Measurements from ENCODE around the gene SMAD7.

Gene SMAD7

GRCh38 chr18:48893608-48894600, 56.9 kb downstream of the SMAD7 start:
- peak in 2 of 42 donors; percentile 5 to 24 for DNase-seq
- intact Hi-C loops (cut with DNase I) = no loop called here

- intact Hi-C loops (cut with DNase I) = no loop called here
- peak in 2 of 42 donors; percentile 1 to 21 for DNase-seq
These were observed 57.6 kb downstream of the SMAD7 start for GRCh38 chr18:48893061-48893607.

GRCh38 chr18:48892146-48892855, 58.5 kb downstream of the SMAD7 start:
- DNase-seq = peak in 2 of 42 donors; percentile 1 to 26
- intact Hi-C loops (cut with DNase I) = no loop called here

DNA sequence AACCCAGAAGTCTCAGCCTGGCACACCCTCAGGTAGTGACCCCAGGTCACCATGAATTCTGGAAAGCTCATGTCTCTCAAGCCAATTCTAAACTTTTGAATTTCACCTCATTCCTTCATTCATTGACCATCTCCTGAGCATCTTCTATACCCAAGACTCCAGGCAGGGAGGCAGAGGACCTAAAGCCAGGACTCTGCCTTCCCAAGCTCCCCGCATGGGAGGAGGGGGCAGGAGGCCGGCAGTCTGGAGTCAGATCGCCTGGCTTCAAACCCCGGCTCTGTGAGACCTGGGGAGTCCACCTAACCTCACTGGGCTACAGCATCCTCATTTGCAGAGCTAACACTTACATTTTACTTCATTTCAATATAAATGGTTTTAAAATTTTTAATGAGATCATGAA, 59.0 kb downstream of the SMAD7 start:
- DNase-seq = peak in 1 of 42 donors; percentile 3
- intact Hi-C loops (cut with DNase I) = no loop called here

GRCh38 chr18:48889981-48890762, 60.6 kb downstream of the SMAD7 start:
- DNase-seq = peak in 11 of 42 donors; percentile 19 to 73 (median 45)
- intact Hi-C loops (cut with DNase I) = no loop called here

- intact Hi-C loops (cut with DNase I) = no loop called here
- DNase-seq = peak in 38 of 42 donors; percentile 37 to 86 (median 64)
These were observed 61.4 kb downstream of the SMAD7 start for GRCh38 chr18:48889115-48889941.

- intact Hi-C loops (cut with DNase I) = no loop called here
These were observed 62.0 kb downstream of the SMAD7 start for GRCh38 chr18:48888773-48889080.

DNA sequence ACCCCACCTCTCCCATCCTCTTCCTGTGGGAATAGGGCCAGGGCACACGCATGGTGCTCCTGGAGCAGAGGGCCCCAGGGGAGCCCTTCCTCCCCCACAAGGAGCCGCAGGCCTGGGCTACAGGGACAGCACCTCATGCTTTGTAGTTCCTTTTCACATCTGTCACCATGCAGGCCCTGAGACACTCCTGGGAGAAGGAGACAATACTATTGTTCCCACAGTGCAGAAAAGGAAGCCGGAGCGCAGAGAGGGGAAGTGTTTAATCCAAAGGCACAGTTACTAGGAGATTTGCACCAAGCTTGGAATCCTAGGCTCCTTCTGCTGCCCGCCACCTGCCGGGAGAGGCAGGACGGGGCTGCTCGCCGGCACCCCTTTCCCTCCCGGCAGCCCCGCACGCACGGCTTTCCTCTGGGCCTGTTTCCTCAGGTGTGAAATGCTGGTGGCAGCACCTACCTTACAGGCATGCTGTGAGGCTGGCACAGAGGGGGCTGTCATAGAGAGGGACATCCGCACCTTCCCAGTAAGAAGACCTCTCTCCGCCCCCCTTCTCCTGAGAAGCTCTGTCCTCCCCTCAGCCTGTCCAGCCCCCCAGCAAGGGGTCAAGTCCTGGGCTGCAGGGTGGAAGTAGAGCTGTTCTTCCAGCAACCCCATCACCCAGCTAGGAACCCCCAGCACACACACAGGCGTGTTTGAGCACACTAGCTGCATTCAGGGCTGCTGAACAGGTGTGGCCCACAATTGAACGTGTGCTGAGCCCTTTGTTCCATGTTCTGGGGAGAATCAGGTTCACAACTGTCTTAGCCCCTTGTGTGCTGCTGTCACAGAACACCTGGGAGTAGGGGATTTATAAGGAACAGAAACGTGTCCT, 62.6 kb downstream of the SMAD7 start:
- peak in 3 of 42 donors; percentile 6 to 11 (median 10) for DNase-seq

More at GRCh38 chr18:48888773-48889080, 62.0 kb downstream of the SMAD7 start:
- peak in 6 of 42 donors; percentile 18 to 56 (median 40) for DNase-seq

DNA sequence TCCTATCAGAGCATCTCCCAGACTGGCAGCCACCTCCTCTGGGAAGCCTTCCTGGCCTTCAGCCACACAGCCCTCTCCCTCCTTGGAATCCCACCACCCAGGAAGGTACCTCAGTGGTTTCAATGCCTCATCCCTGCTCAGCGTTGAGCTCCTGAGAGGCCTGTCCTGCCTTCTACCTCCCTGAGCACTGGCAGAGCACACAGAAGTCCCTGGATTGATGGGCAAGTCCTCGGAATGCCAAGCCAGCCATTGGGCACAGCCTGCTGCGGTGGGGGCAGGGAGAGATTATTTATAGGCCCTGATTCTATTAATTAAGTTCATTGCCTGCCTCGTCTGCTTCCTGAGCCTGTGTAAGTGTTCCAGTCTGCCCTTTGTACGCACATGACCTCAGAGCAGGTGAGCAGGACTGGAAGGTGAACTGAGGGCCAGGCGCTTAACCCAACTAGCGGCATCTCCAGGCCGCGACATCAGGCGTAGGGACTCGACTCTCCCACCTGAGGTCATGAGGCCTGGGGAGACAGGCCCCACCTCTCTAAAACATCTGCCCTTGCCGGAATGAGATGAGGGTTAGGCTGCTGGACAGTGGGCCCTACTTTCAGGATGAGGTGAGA, 63.4 kb downstream of the SMAD7 start:
- intact Hi-C loops (cut with DNase I) = no loop called here
- DNase-seq = peak in 3 of 42 donors; percentile 2 to 16 (median 9)

More for the DNA sequence above, 62.6 kb downstream of the SMAD7 start:
- intact Hi-C loops (cut with DNase I) = no loop called here

- DNase-seq = peak in 4 of 42 donors; percentile 4 to 31 (median 8)
These were observed 64.1 kb downstream of the SMAD7 start for GRCh38 chr18:48886520-48887293.

GRCh38 chr18:48885924-48886400, 64.8 kb downstream of the SMAD7 start:
- intact Hi-C loops (cut with DNase I) = no loop called here
- peak in 3 of 42 donors; percentile 1 to 14 (median 8) for DNase-seq

More at GRCh38 chr18:48886520-48887293, 64.1 kb downstream of the SMAD7 start:
- intact Hi-C loops (cut with DNase I) = no loop called here

- peak in 5 of 42 donors; percentile 5 to 21 (median 9) for DNase-seq
- intact Hi-C loops (cut with DNase I) = no loop called here
These were observed 65.4 kb downstream of the SMAD7 start for GRCh38 chr18:48885266-48885923.

GRCh38 chr18:48884771-48885170, 66.0 kb downstream of the SMAD7 start:
- intact Hi-C loops (cut with DNase I) = no loop called here
- DNase-seq = peak in 2 of 42 donors; percentile 4 to 14

DNA sequence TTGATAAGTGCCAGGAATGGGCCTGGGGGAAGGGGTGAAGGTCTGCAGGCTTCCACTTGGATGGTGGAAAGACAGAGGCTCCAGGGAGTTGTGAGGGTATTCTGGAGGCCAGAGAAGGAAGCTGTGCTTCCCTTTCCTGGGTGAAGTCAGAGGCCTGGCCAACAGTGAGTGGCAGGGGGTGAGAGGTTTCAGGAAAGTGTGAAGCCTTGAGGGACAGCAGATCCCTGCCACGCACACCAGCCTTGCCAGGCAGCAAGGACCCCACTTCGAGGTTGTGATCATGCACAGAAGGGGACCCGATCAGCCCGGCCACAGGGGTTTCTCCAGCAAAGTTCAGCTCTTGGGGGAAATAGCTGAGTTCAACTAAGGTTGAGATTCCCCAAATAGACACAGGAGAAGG, 66.5 kb downstream of the SMAD7 start:
- peak in 3 of 42 donors; percentile 3 to 38 (median 25) for DNase-seq
- intact Hi-C loops (cut with DNase I) = no loop called here

- no peak for DNase-seq
- intact Hi-C loops (cut with DNase I) = no loop called here
These were observed 68.4 kb downstream of the SMAD7 start for GRCh38 chr18:48882379-48882778.

Measured in head of caudate nucleus (tissue), 42 donors.